Liver (tissue), 9 donors: ENCODE data around the gene FAM13A. TPM values are rescaled to one million over a fixed set of nuclear protein-coding genes. Genes with fewer than 3 reads are reported as not detected.

ENCODE experiments used
- DNase-seq: peaks from one replicate; pipeline ENCODE4 v3.0.0-alpha.2; 2017; ENCODE audit warnings: low spot score
- H3K27ac ChIP-seq, 2 donors: one replicate each; pipeline ENCODE4 v1.7.0; 2013; ENCODE audit warnings: inconsistent platforms in 2 of 2, low read length in 2 of 2, control low read depth in 1 of 2, low read depth in 1 of 2, mild to moderate bottlenecking in 1 of 2
- H3K27me3 ChIP-seq, 4 donors: one replicate each; pipeline versions ENCODE4 v1.6.1 to v1.7.0; 2013; ENCODE audit warnings: low read length in 3 of 4, inconsistent platforms in 1 of 4, mild to moderate bottlenecking in 1 of 4, moderate library complexity in 1 of 4; ENCODE audit not compliant: control insufficient read depth in 4 of 4, insufficient read depth in 4 of 4
- H3K36me3 ChIP-seq, 4 donors: one replicate each; pipeline versions ENCODE4 v1.6.1 to v1.7.0; 2013; ENCODE audit warnings: low read length in 3 of 4, mild to moderate bottlenecking in 3 of 4, low read depth in 1 of 4, moderate library complexity in 1 of 4; ENCODE audit not compliant: control insufficient read depth in 4 of 4, insufficient read depth in 3 of 4
- H3K4me1 ChIP-seq, 4 donors: one replicate each; pipeline versions ENCODE4 v1.6.1 to v1.7.0; 2013; ENCODE audit warnings: low read length in 3 of 4, mild to moderate bottlenecking in 3 of 4, moderate library complexity in 1 of 4; ENCODE audit not compliant: control insufficient read depth in 4 of 4, insufficient read depth in 4 of 4
- H3K4me3 ChIP-seq, 3 donors: one replicate each; pipeline versions ENCODE4 v1.6.1 to v1.7.0; 2013; ENCODE audit warnings: low read length in 3 of 3, control low read depth in 1 of 3, low read depth in 1 of 3, mild to moderate bottlenecking in 1 of 3
- H3K9ac ChIP-seq, 2 donors: one replicate each; pipeline ENCODE4 v1.7.0; 2013; ENCODE audit warnings: low read length in 2 of 2, mild to moderate bottlenecking in 2 of 2, moderate library complexity in 2 of 2, control low read depth in 1 of 2, low read depth in 1 of 2
- H3K9me3 ChIP-seq, 4 donors: one replicate each; pipeline versions ENCODE4 v1.6.1 to v1.7.0; 2013; ENCODE audit warnings: low read length in 3 of 4; ENCODE audit not compliant: control insufficient read depth in 4 of 4
- EGR1 ChIP-seq, 2 donors: IDR thresholded peaks; 2 replicates each; pipeline ENCODE4 v1.6.1; 2016 to 2018; ENCODE audit warnings: antibody characterized with exemption in 2 of 2, low read depth in 2 of 2
- FOXA1 ChIP-seq: IDR thresholded peaks from 2 replicates; pipeline ENCODE4 v1.6.1; 2016; ENCODE audit warnings: antibody characterized with exemption
- FOXA2 ChIP-seq: IDR thresholded peaks from 2 replicates; pipeline ENCODE4 v1.6.1; 2016; ENCODE audit warnings: antibody characterized with exemption
- GABPA ChIP-seq, 2 donors: IDR thresholded peaks in 1 of 2; conservative IDR thresholded peaks in 1 of 2; 2 replicates each; pipeline ENCODE4 v1.6.1; 2016; ENCODE audit warnings: antibody characterized with exemption in 2 of 2, mild to moderate bottlenecking in 1 of 2, moderate library complexity in 1 of 2
- HNF4G ChIP-seq: IDR thresholded peaks from 2 replicates; pipeline ENCODE4 v1.6.1; 2016; ENCODE audit warnings: antibody characterized with exemption
- JUND ChIP-seq, 2 donors: IDR thresholded peaks; 2 replicates each; pipeline ENCODE4 v1.6.1; 2016; ENCODE audit warnings: antibody characterized with exemption in 2 of 2
- NR2F2 ChIP-seq: IDR thresholded peaks from 2 replicates; pipeline ENCODE4 v1.6.1; 2016; ENCODE audit warnings: antibody characterized with exemption
- RAD21 ChIP-seq, 2 donors: IDR thresholded peaks; 2 replicates each; pipeline ENCODE4 v1.6.1; 2016; ENCODE audit warnings: antibody characterized with exemption in 2 of 2, mild to moderate bottlenecking in 2 of 2
- RXRA ChIP-seq, 2 donors: IDR thresholded peaks; 2 replicates each; pipeline ENCODE4 v1.6.1; 2017 to 2018; ENCODE audit warnings: antibody characterized with exemption in 2 of 2, mild to moderate bottlenecking in 1 of 2
- SP1 ChIP-seq: IDR thresholded peaks from 2 replicates; pipeline ENCODE4 v1.6.1; 2018; ENCODE audit warnings: antibody characterized with exemption, mild to moderate bottlenecking
- TAF1 ChIP-seq: conservative IDR thresholded peaks from 2 replicates; pipeline ENCODE4 v1.6.1; 2016; ENCODE audit warnings: antibody characterized with exemption, mild to moderate bottlenecking
- WGBS: extraction: QIAGEN DNeasy Blood & Tissue Kit; methylation state at CpG from one replicate; pipeline ENCODE4 v1.1.7; 2013; 5-methylcytosine and 5-hydroxymethylcytosine counted together
- polyA plus RNA-seq, 2 donors: library from polyadenylated mRNA; stranded (reverse) in 1 of 2; unstranded in 1 of 2; fragments of 200-250 nt in 1 of 2; fragments of >200 nt in 1 of 2; fragmentation: Nextera tagmentation in 1 of 2; extraction: Ambion mirVana in 1 of 2; gene quantifications; one replicate each; pipeline versions ENCODE4 v1.2.1 to v1.2.3, GENCODE V29; 2013 to 2015
- total RNA-seq, 2 donors: library from RNA; depleted of rRNA; stranded (reverse); fragments of >200 nt; gene quantifications; one replicate each; pipeline ENCODE4 v1.2.3, GENCODE V29; 2014
- TF ChIP-seq, protein P1 (sequence below): IDR thresholded peaks from 2 replicates; pipeline ENCODE4 v1.6.1; 2016; ENCODE audit warnings: antibody characterized with exemption
- TF ChIP-seq, protein P2 (sequence below): IDR thresholded peaks from 2 replicates; pipeline ENCODE4 v1.6.1; 2016; ENCODE audit warnings: antibody characterized with exemption, mild to moderate bottlenecking
- TF ChIP-seq, protein P3 (sequence below): fragments of 150-350 bp; IDR thresholded peaks from 2 replicates; pipeline ENCODE4 v1.5.1; 2017; ENCODE audit warnings: improper control_type of control experiment, low read depth, low read length; ENCODE audit not compliant: missing input control
- TF ChIP-seq, protein P4 (sequence below): IDR thresholded peaks from 2 replicates; pipeline ENCODE4 v1.6.1; 2016; ENCODE audit warnings: antibody characterized with exemption
- TF ChIP-seq, protein P5 (sequence below): IDR thresholded peaks from 2 replicates; pipeline ENCODE4 v1.6.1; 2016; ENCODE audit warnings: antibody characterized with exemption
- donor health status: healthy.
- donor health status: healthy.
- donor health status: healthy.
- donor health status: healthy.
- donor health status: healthy.

The FAM13A gene
- total and polyA plus RNA-seq, 4 donors = 14.9 to 52.9 (median 27.6) TPM

DNA sequence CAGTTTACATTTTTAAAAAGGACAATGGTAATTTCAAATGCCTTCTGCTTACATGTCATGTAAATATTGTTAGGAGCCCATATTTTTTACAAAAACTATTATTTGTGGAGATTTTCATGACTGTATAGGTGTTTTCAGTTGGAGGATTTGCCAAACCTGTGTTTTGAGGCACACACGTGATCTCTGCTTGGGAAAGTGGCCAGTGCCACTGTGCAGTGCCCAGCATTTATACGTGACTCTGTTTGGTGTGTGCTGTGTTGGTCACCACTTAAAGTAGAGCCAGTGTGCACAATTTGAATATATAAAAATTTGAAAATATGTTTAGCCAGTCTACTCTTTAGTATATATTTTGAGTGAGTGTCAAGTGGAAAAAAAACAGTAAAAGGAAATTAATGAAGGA is 332.6 kb downstream of the FAM13A start:
- H3K27me3 ChIP-seq = no peaks in the 10 kb centered on the region
- TF ChIP-seq EGR1 (IDR thresholded peaks at IDR 0.05; ENCODE audit: low read depth in 2 of 2) (no peak), RAD21 (IDR thresholded peaks at IDR 0.05) (no peak), GABPA (IDR thresholded peaks at IDR 0.05 in 1 of 2, conservative IDR thresholded peaks at IDR 0.05 in 1 of 2) (no peak)
- TF ChIP-seq, protein P1, sequence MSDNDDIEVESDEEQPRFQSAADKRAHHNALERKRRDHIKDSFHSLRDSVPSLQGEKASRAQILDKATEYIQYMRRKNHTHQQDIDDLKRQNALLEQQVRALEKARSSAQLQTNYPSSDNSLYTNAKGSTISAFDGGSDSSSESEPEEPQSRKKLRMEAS = no peak
- TF ChIP-seq, protein P2, sequence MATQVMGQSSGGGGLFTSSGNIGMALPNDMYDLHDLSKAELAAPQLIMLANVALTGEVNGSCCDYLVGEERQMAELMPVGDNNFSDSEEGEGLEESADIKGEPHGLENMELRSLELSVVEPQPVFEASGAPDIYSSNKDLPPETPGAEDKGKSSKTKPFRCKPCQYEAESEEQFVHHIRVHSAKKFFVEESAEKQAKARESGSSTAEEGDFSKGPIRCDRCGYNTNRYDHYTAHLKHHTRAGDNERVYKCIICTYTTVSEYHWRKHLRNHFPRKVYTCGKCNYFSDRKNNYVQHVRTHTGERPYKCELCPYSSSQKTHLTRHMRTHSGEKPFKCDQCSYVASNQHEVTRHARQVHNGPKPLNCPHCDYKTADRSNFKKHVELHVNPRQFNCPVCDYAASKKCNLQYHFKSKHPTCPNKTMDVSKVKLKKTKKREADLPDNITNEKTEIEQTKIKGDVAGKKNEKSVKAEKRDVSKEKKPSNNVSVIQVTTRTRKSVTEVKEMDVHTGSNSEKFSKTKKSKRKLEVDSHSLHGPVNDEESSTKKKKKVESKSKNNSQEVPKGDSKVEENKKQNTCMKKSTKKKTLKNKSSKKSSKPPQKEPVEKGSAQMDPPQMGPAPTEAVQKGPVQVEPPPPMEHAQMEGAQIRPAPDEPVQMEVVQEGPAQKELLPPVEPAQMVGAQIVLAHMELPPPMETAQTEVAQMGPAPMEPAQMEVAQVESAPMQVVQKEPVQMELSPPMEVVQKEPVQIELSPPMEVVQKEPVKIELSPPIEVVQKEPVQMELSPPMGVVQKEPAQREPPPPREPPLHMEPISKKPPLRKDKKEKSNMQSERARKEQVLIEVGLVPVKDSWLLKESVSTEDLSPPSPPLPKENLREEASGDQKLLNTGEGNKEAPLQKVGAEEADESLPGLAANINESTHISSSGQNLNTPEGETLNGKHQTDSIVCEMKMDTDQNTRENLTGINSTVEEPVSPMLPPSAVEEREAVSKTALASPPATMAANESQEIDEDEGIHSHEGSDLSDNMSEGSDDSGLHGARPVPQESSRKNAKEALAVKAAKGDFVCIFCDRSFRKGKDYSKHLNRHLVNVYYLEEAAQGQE = no peak
- no peaks in the 10 kb centered on the region for H3K9me3 ChIP-seq
- WGBS = 58% methylated on average over 2 of the region's 2 CpGs
- peaks cover 8 to 33% (median 26%) of the 10 kb centered on the region in 4 donors for H3K36me3 ChIP-seq
- H3K4me1 ChIP-seq = peaks cover 4 to 10% (median 8%) of the 10 kb centered on the region in 4 donors
- DNase-seq = no peak
- no peak overlapping the region for H3K27ac ChIP-seq
- H3K9ac ChIP-seq = no peak overlapping the region
- no peak overlapping the region for H3K4me3 ChIP-seq

DNA sequence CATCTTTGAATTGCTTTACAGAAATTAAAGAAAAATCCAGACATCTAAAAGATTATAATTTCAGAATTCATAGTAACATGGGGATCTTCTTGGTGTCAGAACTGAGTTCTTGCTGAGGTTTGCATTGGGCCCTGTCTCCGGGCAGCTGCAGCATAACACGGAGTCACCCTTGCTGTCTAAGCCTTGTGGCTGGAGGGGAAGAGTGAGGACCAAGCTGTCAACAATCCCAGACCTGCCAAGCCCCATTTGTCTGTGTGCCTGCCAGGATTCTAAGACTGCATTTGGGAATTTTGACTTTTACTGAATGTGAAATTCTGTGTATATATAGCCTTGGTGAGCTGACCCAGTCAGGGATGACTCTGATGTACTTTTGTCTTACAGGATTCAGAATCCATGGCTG is 334.2 kb downstream of the FAM13A start:
- no peak for DNase-seq
- peaks cover 6 to 20% (median 15%) of the 10 kb centered on the region in 4 donors for H3K36me3 ChIP-seq

More for the DNA sequence above, 334.2 kb downstream of the FAM13A start:
- WGBS = 94% methylated on average over 2 of the region's 2 CpGs
- no peaks in the 10 kb centered on the region for H3K27me3 ChIP-seq
- no peak overlapping the region for H3K4me3 ChIP-seq
- H3K4me1 ChIP-seq = peaks cover 4 to 18% (median 11%) of the 10 kb centered on the region in 4 donors
- no peak overlapping the region for H3K27ac ChIP-seq
- H3K9ac ChIP-seq = no peak overlapping the region
- TF ChIP-seq RAD21 (IDR thresholded peaks at IDR 0.05) (no peak), FOXA1 (no peak), TAF1 (no peak), FOXA2 (no peak), JUND (IDR thresholded peaks at IDR 0.05) (no peak), SP1 (no peak), NR2F2 (no peak), RXRA (IDR thresholded peaks at IDR 0.05) (no peak), GABPA (IDR thresholded peaks at IDR 0.05 in 1 of 2, conservative IDR thresholded peaks at IDR 0.05 in 1 of 2) (no peak), HNF4G (no peak)
- TF ChIP-seq, protein P3, sequence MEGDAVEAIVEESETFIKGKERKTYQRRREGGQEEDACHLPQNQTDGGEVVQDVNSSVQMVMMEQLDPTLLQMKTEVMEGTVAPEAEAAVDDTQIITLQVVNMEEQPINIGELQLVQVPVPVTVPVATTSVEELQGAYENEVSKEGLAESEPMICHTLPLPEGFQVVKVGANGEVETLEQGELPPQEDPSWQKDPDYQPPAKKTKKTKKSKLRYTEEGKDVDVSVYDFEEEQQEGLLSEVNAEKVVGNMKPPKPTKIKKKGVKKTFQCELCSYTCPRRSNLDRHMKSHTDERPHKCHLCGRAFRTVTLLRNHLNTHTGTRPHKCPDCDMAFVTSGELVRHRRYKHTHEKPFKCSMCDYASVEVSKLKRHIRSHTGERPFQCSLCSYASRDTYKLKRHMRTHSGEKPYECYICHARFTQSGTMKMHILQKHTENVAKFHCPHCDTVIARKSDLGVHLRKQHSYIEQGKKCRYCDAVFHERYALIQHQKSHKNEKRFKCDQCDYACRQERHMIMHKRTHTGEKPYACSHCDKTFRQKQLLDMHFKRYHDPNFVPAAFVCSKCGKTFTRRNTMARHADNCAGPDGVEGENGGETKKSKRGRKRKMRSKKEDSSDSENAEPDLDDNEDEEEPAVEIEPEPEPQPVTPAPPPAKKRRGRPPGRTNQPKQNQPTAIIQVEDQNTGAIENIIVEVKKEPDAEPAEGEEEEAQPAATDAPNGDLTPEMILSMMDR = no peak
- TF ChIP-seq, protein P1 = no peak
- TF ChIP-seq, protein P4, sequence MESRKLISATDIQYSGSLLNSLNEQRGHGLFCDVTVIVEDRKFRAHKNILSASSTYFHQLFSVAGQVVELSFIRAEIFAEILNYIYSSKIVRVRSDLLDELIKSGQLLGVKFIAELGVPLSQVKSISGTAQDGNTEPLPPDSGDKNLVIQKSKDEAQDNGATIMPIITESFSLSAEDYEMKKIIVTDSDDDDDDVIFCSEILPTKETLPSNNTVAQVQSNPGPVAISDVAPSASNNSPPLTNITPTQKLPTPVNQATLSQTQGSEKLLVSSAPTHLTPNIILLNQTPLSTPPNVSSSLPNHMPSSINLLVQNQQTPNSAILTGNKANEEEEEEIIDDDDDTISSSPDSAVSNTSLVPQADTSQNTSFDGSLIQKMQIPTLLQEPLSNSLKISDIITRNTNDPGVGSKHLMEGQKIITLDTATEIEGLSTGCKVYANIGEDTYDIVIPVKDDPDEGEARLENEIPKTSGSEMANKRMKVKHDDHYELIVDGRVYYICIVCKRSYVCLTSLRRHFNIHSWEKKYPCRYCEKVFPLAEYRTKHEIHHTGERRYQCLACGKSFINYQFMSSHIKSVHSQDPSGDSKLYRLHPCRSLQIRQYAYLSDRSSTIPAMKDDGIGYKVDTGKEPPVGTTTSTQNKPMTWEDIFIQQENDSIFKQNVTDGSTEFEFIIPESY = no peak
- TF ChIP-seq, protein P2 = no peak
- TF ChIP-seq, protein P5, sequence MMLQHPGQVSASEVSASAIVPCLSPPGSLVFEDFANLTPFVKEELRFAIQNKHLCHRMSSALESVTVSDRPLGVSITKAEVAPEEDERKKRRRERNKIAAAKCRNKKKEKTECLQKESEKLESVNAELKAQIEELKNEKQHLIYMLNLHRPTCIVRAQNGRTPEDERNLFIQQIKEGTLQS = no peak
- H3K9me3 ChIP-seq = no peaks in the 10 kb centered on the region
